Fibroblast of gingiva (primary cell): ENCODE measurements around the gene CDKL4.
"Not testable (repeated sequence)": the region's sequence is repeated elsewhere in the genome, so short reads cannot be mapped to it uniquely, and the experiment has no call there.

Experiments used
- DNase-seq: peaks from one replicate; pipeline ENCODE4 v3.0.0-alpha.2; 2011; ENCODE audit warnings: low read depth

Gene CDKL4

GRCh38 chr2:39243469-39244123 is at the start of gene CDKL4:
TSS of gene CDKL4 (minus strand) at chr2:39243970.
- DNase-seq: no peak

GRCh38 chr2:39290433-39290832 is 46.7 kb upstream of the CDKL4 start:
- no peak for DNase-seq

GRCh38 chr2:39289609-39290008 is 45.8 kb upstream of the CDKL4 start:
- DNase-seq: no peak

DNA sequence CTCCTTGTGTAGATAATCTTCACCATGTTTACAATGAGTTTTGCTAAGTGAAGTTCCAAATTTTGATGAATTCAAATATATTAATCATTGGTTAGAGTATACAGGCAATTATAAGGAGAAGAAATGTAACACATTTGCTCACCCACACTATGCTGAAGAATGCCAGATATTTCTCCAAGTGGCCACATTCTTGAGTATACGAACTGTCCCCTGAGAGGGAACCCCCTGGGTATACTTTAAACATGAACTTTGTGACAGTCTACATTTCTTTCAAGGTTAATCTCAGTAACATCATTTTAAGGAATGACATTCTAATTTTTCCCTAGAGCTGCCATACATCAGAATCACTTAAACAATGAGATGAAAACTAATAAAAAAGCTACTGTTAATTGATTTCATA is 39.8 kb upstream of the CDKL4 start:
- no peak for DNase-seq

DNA sequence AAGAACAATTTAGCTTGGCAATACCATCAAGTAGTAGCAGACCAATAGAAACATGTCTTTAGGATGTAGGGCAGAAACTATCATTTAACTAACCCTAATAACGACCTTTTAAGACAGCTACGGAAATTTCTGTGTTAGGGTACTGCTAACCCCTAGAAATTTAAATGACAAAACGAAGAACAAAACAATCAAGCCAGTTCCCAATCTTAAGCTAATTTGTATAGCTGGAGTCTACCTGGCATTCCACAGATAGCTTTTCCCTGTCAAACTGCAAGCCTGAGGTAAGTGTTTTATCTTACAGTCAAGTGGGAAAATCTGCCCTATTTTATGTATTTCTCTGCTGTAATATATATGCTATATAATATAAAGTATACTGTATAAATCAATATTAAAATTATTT is 37.6 kb upstream of the CDKL4 start:
- DNase-seq: no peak

DNA sequence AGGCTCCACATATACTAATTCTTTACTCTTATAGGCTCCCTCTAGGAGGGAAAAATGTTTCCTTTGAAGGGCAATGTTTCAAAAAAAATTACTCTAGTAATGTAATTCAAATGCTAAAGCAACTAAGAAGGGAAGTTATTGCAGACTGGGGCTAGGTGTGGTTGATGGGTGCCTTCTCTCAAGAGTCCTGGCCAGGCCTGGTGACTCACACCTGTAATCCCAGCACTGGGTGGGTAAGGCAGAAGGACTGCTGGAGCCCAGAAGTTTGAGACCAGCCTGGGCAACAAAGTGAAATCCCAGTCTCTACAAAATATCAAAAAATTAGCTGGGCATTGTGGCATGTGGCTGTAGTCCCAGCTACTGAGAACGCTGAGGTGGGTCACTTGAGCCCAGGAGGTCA is 31.2 kb upstream of the CDKL4 start:
- no peak for DNase-seq

GRCh38 chr2:39269941-39270340 is 26.2 kb upstream of the CDKL4 start:
- no peak for DNase-seq

- DNase-seq: no peak
Observed at GRCh38 chr2:39266916-39267434, 23.2 kb upstream of the CDKL4 start.

- no peak for DNase-seq
Observed at GRCh38 chr2:39266139-39266805, 22.5 kb upstream of the CDKL4 start.

GRCh38 chr2:39265315-39265714 is 21.5 kb upstream of the CDKL4 start:
- DNase-seq: no peak

- DNase-seq: no peak
Observed at GRCh38 chr2:39264733-39265132, 21.0 kb upstream of the CDKL4 start.

DNA sequence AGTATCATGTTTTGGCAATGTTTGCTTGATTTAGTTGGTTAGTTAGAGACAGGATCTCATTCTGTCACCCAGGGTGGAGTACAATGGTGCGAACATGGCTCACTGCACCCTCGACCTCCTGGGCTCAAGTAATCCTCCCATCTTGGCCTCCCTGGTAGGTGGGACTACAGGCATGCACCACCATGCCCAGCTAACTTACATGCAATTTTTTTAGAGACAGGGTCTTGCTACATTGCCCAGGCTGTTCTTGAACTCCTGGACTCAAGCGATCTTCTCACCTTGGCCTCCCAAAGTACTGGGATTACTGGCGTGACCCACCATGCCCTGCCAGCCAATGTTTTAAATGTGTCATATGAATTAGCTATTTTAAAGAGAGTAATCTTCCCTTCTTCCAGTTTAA is 16.3 kb upstream of the CDKL4 start:
- DNase-seq: no peak

GRCh38 chr2:39256040-39256439 is 12.3 kb upstream of the CDKL4 start:
- DNase-seq: no peak

DNA sequence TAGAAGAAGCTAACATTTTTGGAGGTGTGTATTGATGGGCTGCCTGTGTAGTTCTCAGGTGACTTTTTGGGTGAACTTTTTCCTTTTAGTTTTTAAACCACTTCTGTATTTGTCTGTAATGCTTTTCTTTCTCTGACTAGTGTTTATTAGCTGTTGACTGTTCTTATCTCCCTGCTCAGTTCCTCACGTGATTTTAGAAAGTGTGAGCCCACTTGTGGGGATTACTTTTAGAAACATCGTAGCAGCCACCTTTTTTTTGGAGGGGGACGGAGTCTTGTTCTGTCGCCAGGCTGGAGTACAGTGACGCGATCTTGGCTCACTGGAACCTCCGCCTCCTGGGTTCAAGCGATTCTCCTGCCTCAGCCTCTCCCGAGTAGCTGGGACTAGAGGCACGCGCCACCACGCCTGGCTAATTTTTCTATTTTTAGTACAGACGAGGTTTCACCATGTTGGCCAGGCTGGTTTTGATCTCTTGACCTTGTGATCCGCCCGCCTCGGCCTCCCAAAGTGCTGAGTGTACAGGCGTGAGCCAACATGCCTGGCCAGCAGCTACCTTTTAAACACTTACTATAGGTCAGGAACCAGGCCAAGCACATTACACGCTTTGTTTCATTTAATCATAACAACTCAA is 9.2 kb upstream of the CDKL4 start:
- DNase-seq: no peak

DNA sequence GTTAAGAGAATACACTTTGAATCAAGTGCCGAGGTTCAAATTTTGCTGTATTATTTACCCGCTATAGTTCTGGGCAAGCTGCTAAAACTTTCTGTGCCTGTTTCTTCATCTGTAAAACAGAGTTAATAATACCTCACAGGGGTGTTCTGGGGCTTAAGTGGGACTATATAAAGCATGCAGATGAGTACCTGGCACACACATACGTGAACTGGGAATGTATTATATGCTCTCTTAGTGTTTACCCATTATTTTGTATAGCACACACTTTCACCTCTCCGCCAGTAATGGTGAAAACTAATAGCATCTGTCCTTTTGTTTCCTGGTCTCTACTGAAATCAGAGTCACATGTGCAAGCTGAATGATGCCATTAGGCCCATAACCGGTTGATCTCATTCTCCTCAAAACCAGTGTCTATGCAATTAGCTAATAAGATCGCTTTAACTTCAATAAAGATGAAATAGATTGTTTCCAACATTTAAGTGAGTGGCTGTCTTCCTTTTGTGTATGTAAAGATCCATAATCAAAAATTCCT is 3.8 kb upstream of the CDKL4 start:
- DNase-seq: no peak

GRCh38 chr2:39246382-39246980 is 2.7 kb upstream of the CDKL4 start:
- DNase-seq: no peak

DNA sequence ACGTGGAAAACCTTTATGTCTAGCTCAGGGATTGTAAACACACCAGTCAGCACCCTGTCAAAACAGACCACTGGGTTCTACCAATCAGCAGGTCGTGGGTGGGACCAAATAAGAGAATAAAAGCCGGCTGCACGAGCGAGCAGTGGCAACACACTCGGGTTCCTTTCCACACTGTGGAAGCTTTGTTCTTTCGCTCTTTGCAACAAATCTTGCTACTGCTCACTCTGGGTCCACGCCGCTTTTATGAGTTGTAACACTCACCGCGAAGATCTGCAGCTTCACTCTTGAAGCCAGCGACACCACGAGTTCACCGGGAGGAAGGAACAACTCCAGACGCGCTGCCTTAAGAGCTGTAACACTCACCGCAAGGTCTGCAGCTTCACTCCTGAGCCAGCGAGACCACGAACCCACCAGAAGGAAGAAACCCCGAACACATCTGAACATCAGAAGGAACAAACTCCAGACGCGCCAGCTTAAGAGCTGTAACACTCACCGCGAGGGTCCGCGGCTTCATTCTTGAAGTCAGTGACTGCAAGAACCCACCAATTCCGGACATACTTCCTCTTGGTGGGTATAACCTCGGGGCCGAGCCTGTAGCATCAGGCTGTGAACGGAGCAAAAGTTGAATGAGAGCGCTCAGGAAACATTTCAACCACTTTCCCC is 1.3 kb upstream of the CDKL4 start:
- not testable (repeated sequence) for DNase-seq

GRCh38 chr2:39244241-39244862 is 582 bp upstream of the CDKL4 start:
- not testable (repeated sequence) for DNase-seq

DNA sequence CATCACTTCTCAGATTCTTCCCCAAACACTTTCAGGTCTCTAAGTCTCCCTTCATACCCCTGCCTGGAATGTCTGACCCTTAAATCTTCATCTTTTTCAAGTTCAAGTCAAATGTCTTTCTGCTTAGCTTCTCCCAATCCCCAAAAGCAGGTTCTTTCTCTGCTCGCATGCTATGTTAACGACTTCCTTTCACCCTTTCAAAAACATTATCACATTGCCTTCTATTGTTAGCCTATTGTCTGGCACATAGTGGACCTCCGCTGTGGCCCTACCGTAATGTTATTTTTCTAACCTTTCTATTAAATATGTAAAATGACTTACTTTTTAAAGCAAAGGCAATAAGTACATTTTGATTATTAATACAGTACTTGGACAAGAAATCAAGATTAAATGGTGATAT is 2.2 kb downstream of the CDKL4 start:
- DNase-seq: no peak

- no peak for DNase-seq
Observed at GRCh38 chr2:39240758-39241157, 3.0 kb downstream of the CDKL4 start.

DNA sequence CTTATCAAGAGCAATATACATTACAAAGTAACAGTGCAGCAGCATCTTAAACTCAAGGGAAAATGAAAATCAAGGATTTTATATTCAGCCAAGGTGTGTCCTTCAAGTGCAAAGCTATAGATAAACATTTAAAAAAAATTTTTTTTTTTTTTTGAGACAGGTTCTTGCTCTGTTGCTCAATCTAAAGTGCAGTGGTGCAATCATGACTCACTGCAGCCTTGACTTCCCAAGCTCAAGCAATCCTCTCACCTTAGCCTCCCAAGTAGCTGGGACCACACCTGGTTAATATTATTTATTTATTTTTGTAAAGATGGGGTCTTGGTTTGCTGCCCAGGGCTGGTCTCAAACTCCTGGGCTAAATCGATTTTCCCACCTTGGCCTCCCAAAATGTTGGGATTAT is 9.0 kb downstream of the CDKL4 start:
- DNase-seq: no peak

- no peak for DNase-seq
Observed at GRCh38 chr2:39232141-39232540, 11.6 kb downstream of the CDKL4 start.
